ENCODE measurements around the gene SCP2.

Gene SCP2

GRCh38 chr1:53061859-53062707 is 135.0 kb downstream of the SCP2 start, which contains the start of gene PODN:
Gene PODN (plus strand): TSS chr1:53062213. CDS start chr1:53069856, 7,643 bp downstream.
- in situ Hi-C loops (cut with MboI; ENCODE audit: low sequenced_read_pairs, unreplicated experiment) = no loop called here

DNA sequence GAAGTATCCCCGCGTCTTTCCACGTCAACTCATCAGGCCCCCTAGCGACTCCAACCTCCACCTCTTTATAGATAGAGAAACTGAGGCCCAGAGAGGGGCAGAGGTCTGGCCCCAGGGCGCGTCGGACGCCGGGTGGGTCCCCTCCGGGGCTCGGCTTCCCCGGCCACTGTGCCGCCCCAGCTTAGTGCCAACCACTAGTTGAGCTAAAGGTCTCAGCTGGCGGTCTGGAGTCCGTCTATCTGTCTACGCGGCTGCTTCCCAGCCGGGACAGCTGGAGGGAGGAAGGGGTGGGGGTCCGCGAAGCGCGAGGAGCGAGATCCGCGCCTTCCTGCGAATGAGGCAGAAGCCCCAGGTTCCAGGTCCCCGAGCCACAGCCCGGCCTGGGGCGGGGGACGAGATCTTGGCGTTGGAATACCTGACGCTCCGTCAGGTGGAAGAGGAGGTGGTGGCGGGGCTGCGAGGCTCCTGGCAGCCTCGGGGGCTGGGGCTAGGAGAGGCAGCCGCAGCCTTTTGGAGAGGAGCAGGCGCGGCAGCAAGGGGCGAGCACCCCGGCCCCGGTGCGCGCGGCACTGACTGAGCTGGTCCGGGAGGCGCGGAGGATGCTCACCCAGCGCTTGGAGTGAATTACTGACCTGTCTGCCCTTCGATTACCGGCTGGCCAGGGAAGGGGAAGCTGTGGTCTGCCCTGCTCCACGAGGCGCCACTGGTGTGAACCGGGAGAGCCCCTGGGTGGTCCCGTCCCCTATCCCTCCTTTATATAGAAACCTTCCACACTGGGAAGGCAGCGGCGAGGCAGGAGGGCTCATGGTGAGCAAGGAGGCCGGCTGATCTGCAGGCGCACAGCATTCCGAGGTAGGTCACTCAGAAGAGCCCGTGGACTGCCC is 135.9 kb downstream of the SCP2 start:
- in situ Hi-C loops (cut with MboI; ENCODE audit: low sequenced_read_pairs, unreplicated experiment) = no loop called here
- peak; percentile 34 for DNase-seq (ENCODE audit: low spot score)
- TF ChIP-seq CTCF (IDR thresholded peaks at IDR 0.05; ENCODE audit: borderline replicate concordance, control extremely low read depth, extremely low read depth, insufficient read depth, missing control alignments) = no peak

More at GRCh38 chr1:53061859-53062707, 135.0 kb downstream of the SCP2 start, which contains the start of gene PODN:
- DNase-seq (ENCODE audit: low spot score) = peak; percentile 55
- no peak for TF ChIP-seq CTCF (IDR thresholded peaks at IDR 0.05; ENCODE audit: borderline replicate concordance, control extremely low read depth, extremely low read depth, insufficient read depth, missing control alignments)

GRCh38 chr1:53063744-53064515 is 136.9 kb downstream of the SCP2 start:
- peak; percentile 17 for DNase-seq (ENCODE audit: low spot score)

DNA sequence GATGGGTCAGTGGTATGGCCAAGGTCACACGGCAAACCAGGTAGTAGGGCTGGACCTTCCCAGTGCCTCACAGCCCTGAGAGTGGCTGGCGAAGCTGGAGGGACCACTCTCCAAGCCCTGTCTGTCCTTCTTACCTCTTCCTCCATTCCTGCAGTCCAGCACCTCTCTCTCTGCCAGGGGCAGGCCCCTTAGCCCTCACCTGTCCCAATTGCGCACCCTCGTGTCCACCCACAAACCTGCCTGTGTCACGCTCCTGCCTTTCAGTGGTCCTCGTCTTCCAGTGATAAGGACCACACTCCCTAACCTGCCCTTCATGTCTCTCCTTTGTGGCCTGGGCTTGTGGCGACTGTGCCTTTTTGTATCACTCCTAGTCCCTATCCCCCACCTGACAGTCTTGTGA is 138.3 kb downstream of the SCP2 start:
- in situ Hi-C loops (cut with MboI; ENCODE audit: low sequenced_read_pairs, unreplicated experiment) = no loop called here
- no peak for DNase-seq (ENCODE audit: low spot score)
- TF ChIP-seq CTCF (IDR thresholded peaks at IDR 0.05; ENCODE audit: borderline replicate concordance, control extremely low read depth, extremely low read depth, insufficient read depth, missing control alignments) = no peak

More at GRCh38 chr1:53063744-53064515, 136.9 kb downstream of the SCP2 start:
- in situ Hi-C loops (cut with MboI; ENCODE audit: low sequenced_read_pairs, unreplicated experiment) = no loop called here
- no peak for TF ChIP-seq CTCF (IDR thresholded peaks at IDR 0.05; ENCODE audit: borderline replicate concordance, control extremely low read depth, extremely low read depth, insufficient read depth, missing control alignments)

- TF ChIP-seq CTCF (IDR thresholded peaks at IDR 0.05; ENCODE audit: borderline replicate concordance, control extremely low read depth, extremely low read depth, insufficient read depth, missing control alignments) = no peak
- in situ Hi-C loops (cut with MboI; ENCODE audit: low sequenced_read_pairs, unreplicated experiment) = no loop called here
These were observed 139.4 kb downstream of the SCP2 start for GRCh38 chr1:53066488-53066887.

More at GRCh38 chr1:53066488-53066887, 139.4 kb downstream of the SCP2 start:
- DNase-seq (ENCODE audit: low spot score) = no peak
